HUES48 (cell line): ENCODE measurements around the gene SLC22A5.

Experiments
- H3K27ac ChIP-seq: one replicate; pipeline ENCODE4 v1.7.0; 2013; ENCODE audit warnings: low read depth, low read length, inconsistent platforms
- H3K27me3 ChIP-seq: 2 replicates; pipeline ENCODE4 v1.6.1; 2013; ENCODE audit warnings: mild to moderate bottlenecking, low read length; ENCODE audit not compliant: control insufficient read depth, insufficient read depth
- H3K36me3 ChIP-seq: 2 replicates; pipeline ENCODE4 v1.6.1; 2013; ENCODE audit warnings: low read length; ENCODE audit not compliant: control insufficient read depth, insufficient read depth
- H3K4me1 ChIP-seq: 2 replicates; pipeline ENCODE4 v1.6.1; 2013; ENCODE audit warnings: mild to moderate bottlenecking, low read length; ENCODE audit not compliant: control insufficient read depth, insufficient read depth
- H3K4me3 ChIP-seq: 2 replicates; pipeline ENCODE4 v1.5.1; 2013; ENCODE audit warnings: mild to moderate bottlenecking, low read depth, low read length
- H3K9ac ChIP-seq: 2 replicates; pipeline ENCODE4 v1.6.1; 2013; ENCODE audit warnings: mild to moderate bottlenecking, low read depth, low read length, moderate library complexity
- H3K9me3 ChIP-seq: 2 replicates; pipeline ENCODE4 v1.6.1; 2013; ENCODE audit warnings: low read length; ENCODE audit not compliant: control insufficient read depth, insufficient read depth

SLC22A5 gene

GRCh38 chr5:132422720-132423437, 53.4 kb downstream of the SLC22A5 start:
- no peaks in the 10 kb centered on the region for H3K9me3 ChIP-seq
- no peaks in the 10 kb centered on the region for H3K36me3 ChIP-seq
- H3K27me3 ChIP-seq: no peaks in the 10 kb centered on the region
- no peak overlapping the region for H3K27ac ChIP-seq
- H3K9ac ChIP-seq: no peak overlapping the region
- peaks cover 16% of the 10 kb centered on the region for H3K4me1 ChIP-seq
- no peak overlapping the region for H3K4me3 ChIP-seq

GRCh38 chr5:132423438-132423898, 54.0 kb downstream of the SLC22A5 start:
- no peaks in the 10 kb centered on the region for H3K36me3 ChIP-seq
- H3K9ac ChIP-seq: no peak overlapping the region

GRCh38 chr5:132424167-132424880, 54.8 kb downstream of the SLC22A5 start:
- Histone ChIP-seq H3K27me3 (no peaks in the 10 kb centered on the region), H3K4me1 (peaks cover 15% of the 10 kb centered on the region), H3K36me3 (no peaks in the 10 kb centered on the region), H3K9me3 (no peaks in the 10 kb centered on the region), H3K4me3 (no peak overlapping the region), H3K9ac (no peak overlapping the region), H3K27ac (no peak overlapping the region)

More at GRCh38 chr5:132423438-132423898, 54.0 kb downstream of the SLC22A5 start:
- Histone ChIP-seq H3K4me3 (no peak overlapping the region), H3K27ac (no peak overlapping the region), H3K9me3 (no peaks in the 10 kb centered on the region), H3K4me1 (peaks cover 16% of the 10 kb centered on the region), H3K27me3 (no peaks in the 10 kb centered on the region)

GRCh38 chr5:132425009-132425937, 55.8 kb downstream of the SLC22A5 start:
- H3K4me1 ChIP-seq: peaks cover 7% of the 10 kb centered on the region
- no peak overlapping the region for H3K9ac ChIP-seq
- H3K27me3 ChIP-seq: no peaks in the 10 kb centered on the region
- no peak overlapping the region for H3K4me3 ChIP-seq
- no peak overlapping the region for H3K27ac ChIP-seq
- H3K9me3 ChIP-seq: no peaks in the 10 kb centered on the region
- no peaks in the 10 kb centered on the region for H3K36me3 ChIP-seq

- Histone ChIP-seq H3K27me3 (no peaks in the 10 kb centered on the region), H3K4me3 (no peak overlapping the region), H3K9ac (no peak overlapping the region), H3K9me3 (no peaks in the 10 kb centered on the region), H3K36me3 (no peaks in the 10 kb centered on the region), H3K4me1 (peaks cover 7% of the 10 kb centered on the region; the same call in 1 of the 2 replicates), H3K27ac (no peak overlapping the region)
These were observed 56.5 kb downstream of the SLC22A5 start for GRCh38 chr5:132425975-132426524.

GRCh38 chr5:132426525-132427138, 57.1 kb downstream of the SLC22A5 start:
- Histone ChIP-seq H3K4me1 (peaks cover 7% of the 10 kb centered on the region; the same call in 1 of the 2 replicates), H3K9ac (no peak overlapping the region), H3K27me3 (no peaks in the 10 kb centered on the region), H3K36me3 (no peaks in the 10 kb centered on the region), H3K9me3 (no peaks in the 10 kb centered on the region), H3K4me3 (no peak overlapping the region), H3K27ac (no peak overlapping the region)

GRCh38 chr5:132427281-132428146, 58.0 kb downstream of the SLC22A5 start:
- H3K4me3 ChIP-seq: no peak overlapping the region
- H3K27me3 ChIP-seq: no peaks in the 10 kb centered on the region
- peaks cover 7% of the 10 kb centered on the region; the same call in 1 of the 2 replicates for H3K4me1 ChIP-seq
- H3K9me3 ChIP-seq: no peaks in the 10 kb centered on the region
- no peaks in the 10 kb centered on the region for H3K36me3 ChIP-seq
- H3K27ac ChIP-seq: no peak overlapping the region
- H3K9ac ChIP-seq: no peak overlapping the region

GRCh38 chr5:132428147-132428482, 58.6 kb downstream of the SLC22A5 start:
- no peaks in the 10 kb centered on the region for H3K27me3 ChIP-seq
- peaks cover 7% of the 10 kb centered on the region; the same call in 1 of the 2 replicates for H3K4me1 ChIP-seq
- H3K9ac ChIP-seq: no peak overlapping the region
- no peak overlapping the region for H3K4me3 ChIP-seq
- H3K9me3 ChIP-seq: no peaks in the 10 kb centered on the region
- no peak overlapping the region for H3K27ac ChIP-seq
- no peaks in the 10 kb centered on the region for H3K36me3 ChIP-seq

- no peak overlapping the region for H3K27ac ChIP-seq
- no peaks in the 10 kb centered on the region for H3K27me3 ChIP-seq
- H3K36me3 ChIP-seq: no peaks in the 10 kb centered on the region
- H3K4me1 ChIP-seq: peaks cover 7% of the 10 kb centered on the region; the same call in 1 of the 2 replicates
- H3K9me3 ChIP-seq: no peaks in the 10 kb centered on the region
- H3K4me3 ChIP-seq: no peak overlapping the region
- no peak overlapping the region for H3K9ac ChIP-seq
These were observed 59.3 kb downstream of the SLC22A5 start for GRCh38 chr5:132428484-132429462.
